HG02870 (cell line): Measurements from ENCODE around the gene CCNL1.
"Not testable (repeated sequence)": the region's sequence is repeated elsewhere in the genome, so short reads cannot be mapped to it uniquely, and the experiment has no call there.

Source experiments
- ATAC-seq: cut with Tn5 transposase; IDR thresholded peaks from one replicate; pipeline ENCODE4 v1.9.1; 2021; ENCODE audit warnings: mild to moderate bottlenecking, moderate library complexity; ENCODE audit not compliant: unreplicated experiment

CCNL1 gene

DNA sequence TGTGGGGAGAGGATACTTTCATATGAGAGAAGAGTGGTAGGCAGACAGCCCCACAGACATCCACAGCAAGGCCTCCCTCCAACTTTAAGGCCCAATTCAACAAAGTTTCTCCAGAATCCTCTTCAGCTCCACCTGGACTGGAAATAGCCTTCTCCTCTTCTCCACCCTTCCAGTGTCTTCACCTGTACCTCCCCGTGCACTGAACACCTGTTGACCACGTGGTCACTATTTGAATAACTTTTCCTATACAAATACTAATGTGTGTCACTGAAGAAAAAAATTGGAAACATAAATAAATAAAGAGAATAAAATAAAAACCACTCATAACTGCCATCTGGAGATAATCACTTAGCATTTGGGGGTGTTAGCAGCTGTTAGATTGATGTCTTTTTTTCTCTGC lies 52.9 kb downstream of the CCNL1 start:
- no peak for ATAC-seq

- ATAC-seq = peak; percentile 40
Measured at GRCh38 chr3:157104928-157105652, 54.9 kb downstream of the CCNL1 start.

DNA sequence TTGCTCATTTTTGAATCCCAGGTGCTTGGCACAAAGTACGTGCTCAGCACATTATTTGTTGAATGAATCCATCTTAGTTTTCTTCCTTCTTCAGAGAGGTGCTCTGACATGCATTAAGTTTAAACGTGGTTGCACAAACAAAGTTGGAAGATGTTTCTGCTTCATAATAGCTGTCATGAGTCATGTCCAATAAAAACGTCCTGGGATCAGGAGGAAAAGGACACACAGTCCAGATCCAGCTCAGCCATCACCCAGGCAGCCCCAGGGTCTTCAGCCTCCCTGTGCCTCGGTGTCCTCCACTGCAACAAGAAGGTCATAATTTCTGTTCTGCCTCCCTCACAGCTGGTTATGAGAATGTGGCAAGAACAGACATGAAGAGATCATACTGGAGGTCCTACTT lies 55.4 kb downstream of the CCNL1 start:
- ATAC-seq = no peak

GRCh38 chr3:157103860-157104259 lies 56.1 kb downstream of the CCNL1 start:
- ATAC-seq = peak; percentile 13

- ATAC-seq = peak; percentile 86
Measured at GRCh38 chr3:157103280-157103679, 56.7 kb downstream of the CCNL1 start.

- not testable (repeated sequence) for ATAC-seq
Measured at GRCh38 chr3:157102595-157102994, 57.4 kb downstream of the CCNL1 start.

DNA sequence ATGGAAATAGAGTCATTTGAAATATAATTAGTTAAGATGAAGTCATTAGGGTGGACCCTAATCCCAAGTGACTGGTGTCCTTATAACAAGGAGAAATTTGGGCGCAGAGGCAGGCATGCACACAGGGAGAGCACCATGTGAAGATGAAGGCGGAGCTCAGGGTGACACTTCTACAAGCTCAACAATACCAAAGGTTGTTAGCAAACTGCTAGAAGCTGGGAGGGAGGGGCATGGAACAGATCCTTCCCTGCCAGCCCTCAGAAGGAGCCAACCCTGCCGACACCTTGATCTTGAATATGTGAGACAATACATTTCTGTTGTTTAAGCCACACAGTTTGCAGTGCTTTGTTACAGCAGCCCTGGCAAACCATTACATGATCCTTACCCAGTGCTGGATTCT lies 57.8 kb downstream of the CCNL1 start:
- ATAC-seq = no peak

- no peak for ATAC-seq
Measured at GRCh38 chr3:157101486-157101885, 58.5 kb downstream of the CCNL1 start.

- no peak for ATAC-seq
Measured at GRCh38 chr3:157100608-157101396, 59.1 kb downstream of the CCNL1 start.

GRCh38 chr3:157100096-157100477 lies 59.9 kb downstream of the CCNL1 start:
- ATAC-seq = no peak

GRCh38 chr3:157099326-157100095 lies 60.4 kb downstream of the CCNL1 start:
- no peak for ATAC-seq

GRCh38 chr3:157098823-157099185 lies 61.1 kb downstream of the CCNL1 start:
- no peak for ATAC-seq

DNA sequence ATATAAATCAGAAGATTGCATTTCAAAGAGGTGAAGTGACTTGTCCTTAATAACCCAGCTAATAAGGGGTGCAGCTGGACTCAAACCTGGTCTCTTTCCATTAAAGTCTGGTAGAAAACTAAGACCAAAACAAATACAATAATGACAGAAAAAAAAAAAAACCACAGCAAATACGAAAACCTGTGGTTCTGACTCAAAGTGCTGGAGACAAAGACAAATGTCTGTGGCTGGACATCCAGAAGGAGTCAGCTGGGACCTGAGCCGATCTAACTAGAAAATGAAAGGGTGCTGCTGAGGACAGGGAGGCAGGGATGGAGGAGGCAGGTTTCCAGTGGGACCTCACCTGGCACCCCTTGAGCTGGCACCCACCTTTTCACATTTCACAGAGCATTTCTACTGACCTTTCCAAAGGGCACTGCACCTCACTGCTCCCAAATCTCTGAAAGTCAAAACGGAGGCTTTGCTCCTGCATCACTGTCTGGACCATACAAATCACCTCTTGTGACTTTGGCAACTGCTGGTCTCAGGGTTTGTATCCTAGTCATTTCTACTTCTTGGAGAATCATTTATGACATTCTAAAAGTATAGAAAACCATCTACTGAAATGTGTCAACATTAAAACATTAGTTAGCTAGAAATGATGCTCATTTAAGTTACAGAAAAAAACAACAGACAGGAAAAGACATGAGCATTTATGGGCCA lies 61.7 kb downstream of the CCNL1 start:
- ATAC-seq = peak; percentile 40
